Stimulated activated CD4-positive, alpha-beta T cell treated with anti-CD3 and anti-CD28 coated beads, TNF-alpha, amount 100 ng/mL, for 48 hours (primary cell): ENCODE results near the gene PTGFRN.
"Not testable (repeated sequence)": the region's sequence is repeated elsewhere in the genome, so short reads cannot be mapped to it uniquely, and the experiment has no call there.

Experiments
- DNase-seq, 3 donors: peaks; one replicate each; pipeline ENCODE4 v3.0.0-alpha.2; 2020; ENCODE audit warnings: low read depth in 3 of 3

PTGFRN gene

DNA sequence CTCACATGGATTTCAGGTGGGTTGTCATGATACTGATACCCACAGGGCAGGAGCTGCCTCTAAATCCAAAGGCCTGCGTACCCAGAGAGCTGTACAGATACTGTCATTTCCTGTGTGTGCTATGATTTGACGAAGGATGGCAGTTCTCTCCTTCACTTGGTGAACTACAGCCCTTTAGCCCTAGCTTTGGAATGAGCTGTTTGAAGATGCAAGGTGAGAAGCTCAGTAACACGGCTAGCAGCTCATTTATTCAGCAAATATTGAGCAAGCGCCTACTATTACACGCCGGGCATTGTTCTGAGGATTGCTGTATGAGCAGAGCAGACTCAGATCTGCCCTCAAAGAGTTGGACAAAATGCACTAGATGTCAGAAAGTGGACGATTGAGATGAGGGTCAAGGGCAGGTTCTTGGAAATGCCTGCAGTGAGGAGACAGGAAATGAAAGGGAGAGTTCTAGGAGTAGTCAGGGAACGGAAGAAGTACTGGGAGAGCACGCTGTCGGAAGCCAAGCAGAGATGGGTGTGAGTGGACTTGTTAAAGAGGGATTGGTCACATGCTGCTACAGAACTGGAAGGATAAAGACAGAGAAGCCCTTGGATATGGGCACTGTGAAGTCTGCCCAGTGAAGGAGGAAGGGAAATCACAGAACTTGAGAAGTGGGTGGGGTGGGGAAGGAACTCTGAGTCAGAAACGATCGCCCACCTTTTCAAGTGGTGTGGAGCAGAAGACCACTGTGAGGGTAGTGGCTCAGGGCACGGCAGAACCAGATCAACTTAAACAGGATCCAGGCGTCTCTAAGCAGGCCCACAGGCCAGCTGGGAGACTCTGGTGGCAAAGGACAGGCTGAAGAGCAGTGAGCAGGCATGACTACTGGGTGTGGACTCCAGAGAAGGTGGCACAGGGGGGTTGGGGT lies 7.1 kb downstream of the PTGFRN start:
- no peak for DNase-seq

DNA sequence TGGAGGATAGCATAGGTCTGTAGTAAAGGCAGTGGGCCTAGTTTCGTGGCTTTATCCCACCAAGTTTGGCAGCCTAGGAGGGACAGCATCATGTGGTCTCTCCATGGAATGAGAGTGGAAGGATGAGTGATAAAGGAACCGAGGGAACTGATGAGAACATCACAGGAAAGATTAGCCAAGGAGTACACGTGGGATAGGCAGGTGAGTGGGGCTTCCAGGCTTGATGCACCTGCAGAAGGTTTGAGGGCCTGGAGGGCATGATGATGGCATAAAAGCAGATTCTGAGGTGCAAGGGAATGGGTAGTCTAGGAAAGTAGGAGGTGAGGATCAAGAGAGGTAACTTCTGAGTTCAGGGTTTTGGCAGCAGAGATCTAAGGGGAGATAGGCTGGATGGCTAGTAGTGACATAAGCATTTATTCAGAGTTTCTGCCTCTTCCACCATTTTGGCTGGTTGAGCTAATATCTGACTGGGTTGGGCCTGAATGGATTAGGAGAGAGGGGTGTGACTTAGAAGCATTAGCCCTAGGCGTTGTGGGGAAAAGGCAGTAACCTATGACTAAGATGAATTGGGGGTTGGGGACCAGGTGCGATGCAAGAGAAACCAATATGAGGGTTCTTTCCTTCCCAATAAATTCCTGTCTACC lies 9.1 kb downstream of the PTGFRN start:
- DNase-seq, result no peak

DNA sequence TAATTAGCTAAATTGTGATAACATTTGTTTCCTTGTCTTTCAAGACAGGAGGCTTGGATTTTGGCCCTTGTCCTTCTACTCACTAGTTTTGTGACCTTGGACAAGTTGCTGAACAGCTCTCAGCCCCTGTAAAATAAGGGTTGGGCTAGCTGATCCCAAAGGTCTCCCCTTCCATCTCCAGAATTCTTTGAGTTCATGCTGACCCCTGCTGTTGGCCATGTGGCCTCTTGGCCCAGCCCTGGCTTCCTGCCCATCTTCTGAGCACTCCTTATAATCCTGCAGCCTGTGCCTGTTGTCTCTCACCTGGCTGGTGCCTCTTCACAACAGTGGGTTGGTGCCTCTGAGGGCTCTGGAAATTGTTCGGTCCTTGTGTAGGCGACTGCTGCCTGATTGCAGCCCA lies 10.1 kb downstream of the PTGFRN start:
- DNase-seq, result no peak

DNA sequence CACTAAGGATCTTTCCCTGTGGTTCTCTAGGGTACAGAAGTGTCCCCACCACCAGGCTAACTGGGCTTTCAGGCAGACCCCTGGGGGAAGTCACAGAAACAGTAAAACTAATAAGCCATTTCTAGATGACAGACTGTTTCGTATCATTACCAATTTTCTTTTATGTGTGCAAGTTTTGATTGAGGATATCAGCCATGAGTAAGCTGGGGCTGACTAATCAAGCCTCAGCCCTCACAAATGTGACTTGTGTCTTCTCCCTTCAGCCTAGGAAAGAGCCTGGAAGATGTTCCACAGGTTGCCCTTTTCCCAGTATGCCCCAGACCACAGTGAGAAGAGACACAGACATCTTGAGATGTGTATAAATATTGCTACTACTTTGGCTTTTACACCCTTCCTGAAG lies 10.5 kb downstream of the PTGFRN start:
- DNase-seq, result no peak

DNA sequence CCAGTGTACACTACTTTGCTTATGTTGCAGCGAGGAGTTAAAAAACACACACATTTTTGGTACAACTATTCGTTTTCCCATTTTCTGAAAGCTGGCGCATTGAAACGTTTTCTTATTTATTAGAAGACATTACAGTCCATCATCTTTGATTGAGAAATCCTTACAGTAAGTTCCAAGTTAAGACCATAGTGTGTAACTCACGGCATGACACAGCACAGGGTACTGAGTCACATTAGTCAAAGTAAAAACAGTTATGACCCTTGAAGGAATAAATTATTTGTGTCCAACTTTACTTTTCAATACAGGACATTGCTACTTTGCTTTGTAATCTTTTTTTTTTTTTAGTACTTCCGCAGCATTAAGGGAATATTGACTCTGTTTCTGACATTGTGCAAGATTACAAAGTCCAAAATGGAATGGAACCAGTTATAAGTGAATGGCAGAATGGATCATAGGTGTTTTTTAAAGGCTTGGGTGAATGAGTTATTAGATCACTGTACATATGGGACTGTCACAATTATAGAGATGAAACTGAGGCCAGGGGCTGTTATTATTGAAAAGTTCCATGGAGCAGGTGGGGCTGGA lies 11.7 kb downstream of the PTGFRN start:
- DNase-seq, result no peak

DNA sequence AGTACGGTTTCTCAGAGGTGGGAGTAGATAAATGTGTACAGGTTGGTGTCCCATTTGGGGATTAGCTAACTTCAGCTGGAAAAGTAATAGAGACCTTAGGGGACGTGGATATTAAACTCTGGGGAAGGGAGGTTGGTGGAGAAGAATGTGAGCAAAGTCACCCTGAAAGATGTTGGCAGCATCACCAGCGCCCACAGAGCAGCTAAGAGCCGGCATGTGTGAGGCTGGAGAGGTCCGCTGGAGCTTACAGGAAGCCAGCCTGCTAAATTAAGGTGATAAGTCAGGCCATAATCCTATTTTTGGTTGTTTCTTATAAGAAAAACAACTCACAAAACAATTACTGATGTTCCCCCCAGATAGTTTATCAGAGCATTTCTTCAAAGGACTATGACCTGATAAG lies 12.2 kb downstream of the PTGFRN start:
- DNase-seq, result no peak

DNA sequence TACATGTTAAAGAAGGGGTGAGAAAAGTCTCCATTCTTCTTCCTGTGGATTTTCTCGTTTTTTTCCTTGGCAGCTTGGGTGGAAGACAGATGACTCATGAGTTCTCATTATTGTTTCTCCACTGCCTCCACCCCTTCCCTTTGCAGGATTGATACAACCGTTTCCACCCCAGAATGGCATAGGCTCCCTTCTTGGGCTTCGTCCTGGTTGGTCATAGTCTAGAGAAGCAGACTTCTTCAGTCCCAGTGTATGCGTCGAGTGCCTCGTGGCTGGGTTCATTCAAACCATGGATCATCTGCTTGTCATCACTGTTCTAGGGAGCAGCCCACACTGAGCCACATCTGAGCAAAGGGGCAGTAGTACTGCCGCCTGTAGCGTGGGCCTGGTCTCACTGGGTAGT lies 13.7 kb downstream of the PTGFRN start:
- no peak for DNase-seq

DNA sequence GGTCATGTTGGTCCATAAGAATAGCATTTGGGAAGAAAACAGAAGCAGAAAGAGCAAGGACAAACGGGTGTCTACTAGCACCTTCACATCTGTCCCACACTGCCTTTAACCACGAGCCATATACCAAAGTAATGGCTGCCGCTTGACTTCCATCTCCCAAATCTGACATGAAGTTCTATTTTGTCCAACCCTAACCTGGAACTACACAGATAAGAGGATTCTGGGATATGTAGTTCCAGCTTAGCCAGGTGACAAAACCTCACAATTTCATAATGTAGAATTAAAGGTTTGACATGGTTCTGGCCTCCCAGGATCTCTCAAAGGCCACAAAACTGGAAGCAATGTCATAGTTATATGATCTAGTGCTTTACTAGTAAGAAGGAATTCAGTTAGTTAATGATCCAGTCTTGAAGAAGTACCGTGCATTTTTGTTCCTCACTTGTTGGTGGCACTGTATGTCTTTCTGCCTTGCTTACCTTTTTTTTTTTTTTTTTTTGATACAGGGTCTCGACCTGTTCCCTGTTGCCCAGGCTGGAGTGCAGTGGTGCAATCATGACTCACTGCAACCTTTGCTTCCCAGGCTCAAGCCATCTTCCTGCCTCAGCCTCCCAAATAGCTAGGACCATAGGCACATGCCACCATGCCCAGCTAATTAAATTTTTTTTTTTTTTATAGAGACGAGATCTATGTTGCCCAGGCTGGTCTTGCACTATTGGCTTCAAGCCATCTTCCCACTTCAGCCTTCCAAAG lies 17.5 kb downstream of the PTGFRN start:
- no peak for DNase-seq

DNA sequence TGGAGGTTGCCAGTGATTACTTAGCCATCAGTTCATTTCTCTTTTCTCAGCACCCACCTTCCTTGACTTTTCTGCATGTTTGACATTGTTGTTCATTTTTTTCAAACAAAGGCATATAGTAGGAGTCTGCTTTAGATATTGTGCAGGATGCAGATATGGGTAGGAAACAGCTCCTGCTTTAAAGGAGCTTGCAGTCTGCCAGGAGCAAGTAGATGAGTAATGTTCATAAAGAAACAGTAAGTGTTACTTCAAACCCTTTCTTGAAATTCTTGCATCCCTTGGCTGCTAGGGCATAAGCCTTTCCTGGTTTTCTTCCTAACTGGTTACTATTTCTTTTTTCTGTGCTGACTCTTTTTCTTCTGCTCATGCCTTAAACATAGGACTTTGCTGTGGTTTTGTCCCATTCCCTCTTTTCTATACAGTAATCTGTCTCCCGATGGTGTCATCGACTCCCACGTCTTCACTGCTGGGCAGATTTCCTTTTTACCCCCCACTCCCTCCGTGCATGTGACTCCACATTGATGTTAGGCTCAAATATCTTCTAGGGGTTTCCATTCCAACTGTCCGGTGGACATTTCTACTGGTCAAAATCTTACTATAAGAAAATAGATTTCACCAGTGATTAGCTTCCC lies 20.4 kb downstream of the PTGFRN start:
- no peak for DNase-seq

DNA sequence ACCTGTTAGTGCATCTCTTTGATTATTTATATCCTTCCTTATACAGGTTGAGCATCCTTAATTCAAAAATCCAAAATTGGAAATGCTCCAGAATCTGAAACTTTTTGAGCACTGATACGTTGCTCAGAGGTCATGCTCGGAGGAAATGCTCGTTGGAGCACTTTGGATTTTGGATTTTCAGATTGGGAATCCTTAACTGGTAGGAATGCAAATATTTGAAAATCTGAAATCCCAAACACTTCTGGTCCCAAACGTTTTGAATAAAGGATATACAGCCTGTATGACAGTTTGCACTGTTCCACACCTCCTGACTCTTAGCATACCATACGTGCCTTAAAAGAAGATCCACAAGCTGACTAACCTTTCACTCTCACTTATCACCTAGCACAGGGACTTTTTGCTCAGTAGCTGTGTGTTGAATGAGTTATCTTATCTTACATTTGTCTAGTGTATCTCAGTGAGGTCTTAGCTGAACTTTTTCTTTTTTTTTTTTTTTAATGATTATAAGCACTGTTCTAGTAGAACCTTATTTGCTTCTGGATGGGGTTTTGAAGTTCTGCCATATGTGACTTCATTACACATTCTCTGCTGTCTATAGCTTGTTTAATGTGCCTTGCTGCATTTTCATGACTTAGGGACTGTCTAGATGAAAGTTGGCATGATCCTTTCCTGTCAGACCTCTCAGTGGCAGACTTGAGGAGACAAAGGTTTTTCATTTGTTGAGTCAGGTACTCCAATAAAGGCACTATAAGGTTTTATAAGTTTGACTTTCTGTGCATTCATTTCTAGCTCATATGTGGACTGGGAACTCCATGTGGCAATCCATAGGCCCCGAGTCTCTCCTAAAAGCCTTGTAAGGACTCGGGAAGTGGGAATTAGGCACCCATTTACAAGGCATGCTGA lies 21.6 kb downstream of the PTGFRN start:
- no peak for DNase-seq

DNA sequence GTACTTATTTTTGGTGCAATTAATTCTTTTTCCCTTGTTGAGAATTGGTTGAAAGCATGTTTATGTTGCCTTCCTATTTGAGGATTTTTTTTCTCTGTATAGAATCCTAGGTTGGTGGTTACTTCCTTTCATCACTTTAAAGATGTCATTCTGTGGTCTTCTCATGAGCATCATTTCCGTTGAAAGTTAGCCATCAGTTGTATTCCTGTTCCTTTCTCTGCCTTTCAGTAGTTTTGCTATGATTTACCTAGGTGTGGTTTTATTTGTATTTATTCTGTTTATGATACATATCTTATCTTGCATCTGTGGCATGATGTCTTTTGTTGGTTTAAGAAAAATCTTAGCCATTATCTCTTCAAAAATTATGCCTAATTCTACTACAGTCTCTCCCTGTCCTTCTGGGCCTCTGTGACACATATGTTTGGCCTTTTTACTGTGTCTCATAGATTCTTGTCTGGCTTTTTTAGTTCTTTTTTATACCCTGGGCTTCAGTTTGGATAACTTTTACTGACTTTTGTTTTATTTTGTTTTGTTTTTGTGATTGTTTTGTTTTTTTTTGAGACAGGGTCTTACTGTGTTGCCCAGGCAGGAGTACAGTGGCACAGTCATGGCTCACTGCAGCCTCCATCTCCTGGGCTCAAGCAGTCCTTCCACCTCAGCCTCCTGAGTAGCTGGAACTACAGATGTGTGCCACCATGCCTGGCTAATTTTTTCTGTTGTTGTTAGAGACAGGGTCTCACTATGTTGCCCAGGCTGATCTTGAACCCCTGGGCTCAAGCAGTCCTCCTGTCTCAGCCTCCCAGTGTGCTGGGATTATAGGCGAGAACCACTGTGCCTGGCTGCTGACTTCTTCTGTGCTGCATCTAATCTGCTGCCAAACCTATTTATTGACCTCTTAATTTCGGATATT lies 24.1 kb downstream of the PTGFRN start:
- no peak for DNase-seq

DNA sequence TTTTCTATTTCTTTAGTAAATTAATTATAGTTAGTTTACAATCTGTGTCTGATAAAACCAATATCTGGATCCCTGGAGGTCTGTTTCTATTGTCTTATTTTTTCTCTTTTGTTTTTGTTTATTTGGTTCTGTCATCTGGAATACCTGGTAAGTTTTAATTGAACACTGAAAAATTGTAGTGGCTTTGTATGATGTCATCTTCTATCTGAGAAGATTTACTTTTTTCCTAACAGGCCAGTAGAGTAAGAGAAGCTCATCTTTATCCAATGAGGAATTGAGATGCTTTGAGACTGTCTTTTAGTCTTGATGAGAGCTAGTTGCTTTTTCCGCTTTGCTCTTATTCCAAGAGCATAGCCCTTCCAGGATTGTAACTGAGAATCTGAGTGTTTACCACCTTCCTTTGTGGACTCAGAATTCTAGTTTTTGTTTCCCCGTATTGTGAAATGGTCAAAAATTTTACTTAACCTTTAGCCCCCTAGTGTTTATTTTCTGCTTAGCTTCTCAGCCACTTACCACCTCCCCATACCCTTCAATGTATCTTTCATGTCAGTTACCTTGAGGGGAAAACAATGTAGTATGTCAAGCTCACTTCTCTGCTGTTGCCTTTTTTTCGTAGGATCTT lies 25.0 kb downstream of the PTGFRN start:
- no peak for DNase-seq

DNA sequence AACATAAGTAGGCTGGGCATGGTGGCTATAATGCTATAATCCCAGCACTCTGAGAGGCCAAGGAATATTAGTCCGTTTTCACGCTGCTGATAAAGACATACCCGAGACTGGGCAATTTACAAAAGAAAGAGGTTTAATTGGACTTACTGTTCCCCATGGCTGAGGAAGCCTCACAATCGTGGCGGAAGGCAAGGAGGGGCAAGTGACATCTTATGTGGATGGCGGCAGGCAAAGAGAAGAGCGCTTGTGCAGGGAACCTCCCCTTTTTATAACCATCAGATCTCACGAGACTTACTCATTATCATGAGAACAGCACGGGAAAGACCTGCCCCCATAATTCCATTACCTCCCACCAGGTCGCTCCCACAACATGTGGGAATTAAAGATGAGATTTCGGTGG lies 28.5 kb downstream of the PTGFRN start:
- DNase-seq, result no peak

DNA sequence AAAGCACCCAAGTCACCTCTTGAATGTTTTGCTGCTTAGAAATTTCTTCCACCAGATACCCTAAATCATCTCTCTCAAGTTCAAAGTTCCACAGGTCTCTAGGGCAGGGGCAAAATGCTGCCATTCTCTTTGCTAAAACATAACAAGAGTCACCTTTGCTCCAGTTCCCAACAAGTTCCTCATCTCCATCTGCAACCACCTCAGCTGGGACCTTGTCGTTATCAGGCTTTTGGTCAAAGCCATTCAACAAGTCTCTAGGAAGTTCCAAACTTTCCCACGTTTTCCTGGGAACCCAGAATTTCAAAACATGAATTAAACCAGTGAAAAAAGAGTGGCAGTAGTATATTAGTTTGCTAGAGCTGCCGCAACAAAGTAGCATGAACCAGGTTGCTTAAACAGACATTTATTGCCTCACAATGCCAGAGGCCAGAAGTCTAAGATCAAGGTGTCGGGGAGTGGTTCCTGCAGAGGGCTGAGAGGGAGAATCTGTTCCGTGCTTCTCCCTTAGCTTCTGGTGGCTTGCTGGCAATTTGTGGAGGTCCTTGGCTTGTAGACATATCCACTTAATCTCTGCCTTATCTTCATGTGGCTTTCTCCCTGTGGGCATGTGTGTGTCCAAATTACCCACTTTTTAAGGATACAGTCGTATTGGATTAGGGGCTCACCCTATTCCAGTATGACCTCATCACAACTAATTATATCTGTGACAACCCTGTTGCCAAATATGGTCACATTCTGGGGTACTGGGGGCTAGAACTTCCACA lies 30.2 kb downstream of the PTGFRN start:
- DNase-seq, result not testable (repeated sequence)

DNA sequence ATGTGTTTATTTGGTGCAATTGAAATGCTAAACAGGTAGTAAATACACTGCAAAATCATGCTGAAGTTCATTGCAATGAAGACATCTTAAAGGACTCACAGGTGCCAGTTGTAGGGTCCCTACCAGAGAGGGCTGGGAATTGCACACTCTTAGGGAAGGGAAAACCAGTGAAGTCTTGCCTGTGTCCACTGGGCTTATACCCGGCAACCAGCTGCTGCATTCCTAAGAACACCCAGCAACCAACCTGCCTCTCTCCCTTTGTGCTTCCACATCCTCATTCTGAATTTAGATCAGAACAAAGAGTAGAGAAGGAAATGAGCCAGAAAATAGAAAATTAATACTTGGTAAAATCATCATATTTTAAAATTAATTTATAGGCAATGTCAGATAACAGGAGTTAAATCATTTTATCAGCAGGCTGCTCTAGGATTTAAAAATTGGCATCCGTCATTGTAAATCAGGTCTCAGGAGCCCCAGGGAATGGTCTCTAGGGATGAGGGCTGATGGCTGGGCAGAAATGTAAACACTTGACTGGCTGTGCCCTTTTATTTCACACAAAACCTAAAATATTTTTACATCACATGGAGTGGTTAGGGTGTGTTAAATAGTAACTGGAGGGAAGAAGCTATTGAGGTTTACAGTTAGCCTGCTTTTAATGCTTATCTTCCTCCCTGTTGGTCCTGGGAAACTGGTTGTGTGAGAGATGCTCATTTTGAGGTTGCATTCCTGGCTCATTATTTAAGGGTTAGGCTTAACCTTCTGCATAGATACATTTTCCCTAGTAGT lies 31.3 kb downstream of the PTGFRN start:
- DNase-seq, result no peak

DNA sequence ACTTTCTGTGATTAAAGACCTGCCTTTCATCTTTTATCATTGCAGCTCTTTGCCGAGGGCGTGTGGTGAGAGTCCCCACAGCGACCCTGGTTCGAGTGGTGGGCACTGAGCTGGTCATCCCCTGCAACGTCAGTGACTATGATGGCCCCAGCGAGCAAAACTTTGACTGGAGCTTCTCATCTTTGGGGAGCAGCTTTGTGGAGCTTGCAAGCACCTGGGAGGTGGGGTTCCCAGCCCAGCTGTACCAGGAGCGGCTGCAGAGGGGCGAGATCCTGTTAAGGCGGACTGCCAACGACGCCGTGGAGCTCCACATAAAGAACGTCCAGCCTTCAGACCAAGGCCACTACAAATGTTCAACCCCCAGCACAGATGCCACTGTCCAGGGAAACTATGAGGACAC lies 32.0 kb downstream of the PTGFRN start:
- DNase-seq, result no peak

DNA sequence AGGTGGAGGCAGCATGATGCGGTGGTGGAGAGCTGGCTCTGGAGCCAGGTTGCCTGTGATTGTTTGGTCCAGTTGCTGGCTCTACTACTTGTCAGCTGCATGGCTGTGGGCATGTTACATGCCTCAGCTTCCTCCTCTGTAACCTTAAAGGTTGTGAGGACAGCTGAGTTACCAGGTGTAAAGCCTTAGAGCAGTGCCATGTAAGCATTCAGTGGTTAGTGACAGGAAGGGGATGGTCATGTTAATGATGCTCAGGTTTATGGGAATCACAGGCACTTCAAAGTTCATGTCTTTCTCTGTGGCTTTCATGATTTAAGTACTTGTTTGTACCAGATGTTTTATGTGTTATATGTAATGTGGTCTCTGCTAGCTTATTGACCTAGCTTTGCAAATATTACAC lies 32.6 kb downstream of the PTGFRN start:
- DNase-seq, result no peak

DNA sequence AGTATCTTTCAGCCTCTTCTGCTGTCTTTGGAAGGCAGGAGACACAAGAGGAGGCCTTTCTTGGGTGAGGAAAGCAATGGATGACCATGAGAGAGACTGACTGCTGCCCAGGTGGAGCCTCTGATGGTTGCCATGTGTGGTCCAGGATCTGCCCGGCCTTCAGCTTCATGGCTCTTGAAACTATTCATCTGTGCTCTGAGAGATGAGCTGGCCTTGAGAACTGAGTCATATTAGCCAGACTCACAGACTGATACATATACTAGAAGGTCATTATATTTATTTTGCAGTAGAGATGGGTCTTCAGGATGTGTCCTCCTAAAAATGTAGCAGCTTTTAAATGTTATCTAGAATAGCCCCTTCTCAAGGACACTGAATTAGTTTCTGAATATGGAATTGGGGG lies 33.7 kb downstream of the PTGFRN start:
- no peak for DNase-seq
